NCI-H2107 treated with DMSO at 0.1 percent for 48 hours (cell line): Measurements from ENCODE around the gene MINK1.

ENCODE experiments used
- DNase-seq: peaks from one replicate; lab custom pipeline; 2025; ENCODE audit not compliant: unreplicated experiment; lab: John Stamatoyannopoulos, UW

Gene MINK1

DNA sequence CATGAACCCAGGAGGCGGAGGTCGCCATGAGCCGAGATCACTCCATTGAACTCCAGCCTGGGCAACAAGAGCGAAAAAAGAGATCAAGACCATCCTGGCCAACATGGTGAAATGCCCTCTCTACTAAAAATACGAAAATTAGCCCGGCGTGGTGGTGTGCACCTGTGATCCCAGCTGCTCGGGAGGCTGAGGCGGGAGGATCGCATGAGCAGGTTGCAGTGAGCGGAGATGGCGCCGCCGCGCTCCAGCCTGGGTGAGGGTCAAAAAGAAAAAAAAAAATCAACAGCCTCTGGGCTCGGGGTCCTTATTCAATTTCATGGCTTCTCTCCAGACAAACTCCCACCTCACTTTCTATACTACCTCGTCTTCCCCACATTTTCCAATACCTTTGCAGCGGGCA lies 95.7 kb downstream of the MINK1 start:
- DNase-seq: no peak

DNA sequence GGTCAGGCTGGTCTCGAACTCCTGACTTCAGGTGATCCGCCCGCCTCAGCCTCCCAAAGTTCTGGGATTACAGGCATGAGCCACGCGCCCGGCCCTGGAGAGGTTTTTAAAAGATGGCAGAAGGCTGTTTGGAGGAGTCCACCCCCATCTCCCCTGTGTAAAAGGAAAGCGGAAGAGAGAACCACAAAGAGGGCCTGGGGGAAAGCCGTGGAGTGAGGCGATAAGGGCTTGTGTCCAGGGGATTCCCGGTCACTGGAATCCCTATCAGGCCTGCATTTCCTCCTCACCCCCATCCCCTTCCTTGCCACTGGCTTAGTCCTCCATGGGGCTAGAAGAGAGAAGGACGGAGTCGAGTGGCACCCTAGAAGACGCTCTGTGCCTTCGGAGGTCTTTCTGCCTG lies 98.8 kb downstream of the MINK1 start, which contains the start of gene GP1BA:
TSS of gene GP1BA (plus strand) at position 315 of the 400 bp plus-strand sequence. CDS start 328 bp downstream, outside the sequence.
- DNase-seq: no peak

DNA sequence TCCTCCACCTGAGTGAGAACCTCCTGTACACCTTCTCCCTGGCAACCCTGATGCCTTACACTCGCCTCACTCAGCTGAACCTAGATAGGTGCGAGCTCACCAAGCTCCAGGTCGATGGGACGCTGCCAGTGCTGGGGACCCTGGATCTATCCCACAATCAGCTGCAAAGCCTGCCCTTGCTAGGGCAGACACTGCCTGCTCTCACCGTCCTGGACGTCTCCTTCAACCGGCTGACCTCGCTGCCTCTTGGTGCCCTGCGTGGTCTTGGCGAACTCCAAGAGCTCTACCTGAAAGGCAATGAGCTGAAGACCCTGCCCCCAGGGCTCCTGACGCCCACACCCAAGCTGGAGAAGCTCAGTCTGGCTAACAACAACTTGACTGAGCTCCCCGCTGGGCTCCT lies 99.6 kb downstream of the MINK1 start:
- DNase-seq: no peak

DNA sequence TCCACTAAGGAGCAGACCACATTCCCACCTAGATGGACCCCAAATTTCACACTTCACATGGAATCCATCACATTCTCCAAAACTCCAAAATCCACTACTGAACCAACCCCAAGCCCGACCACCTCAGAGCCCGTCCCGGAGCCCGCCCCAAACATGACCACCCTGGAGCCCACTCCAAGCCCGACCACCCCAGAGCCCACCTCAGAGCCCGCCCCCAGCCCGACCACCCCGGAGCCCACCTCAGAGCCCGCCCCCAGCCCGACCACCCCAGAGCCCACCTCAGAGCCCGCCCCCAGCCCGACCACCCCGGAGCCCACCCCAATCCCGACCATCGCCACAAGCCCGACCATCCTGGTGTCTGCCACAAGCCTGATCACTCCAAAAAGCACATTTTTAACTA lies 100.5 kb downstream of the MINK1 start:
- no peak for DNase-seq

DNA sequence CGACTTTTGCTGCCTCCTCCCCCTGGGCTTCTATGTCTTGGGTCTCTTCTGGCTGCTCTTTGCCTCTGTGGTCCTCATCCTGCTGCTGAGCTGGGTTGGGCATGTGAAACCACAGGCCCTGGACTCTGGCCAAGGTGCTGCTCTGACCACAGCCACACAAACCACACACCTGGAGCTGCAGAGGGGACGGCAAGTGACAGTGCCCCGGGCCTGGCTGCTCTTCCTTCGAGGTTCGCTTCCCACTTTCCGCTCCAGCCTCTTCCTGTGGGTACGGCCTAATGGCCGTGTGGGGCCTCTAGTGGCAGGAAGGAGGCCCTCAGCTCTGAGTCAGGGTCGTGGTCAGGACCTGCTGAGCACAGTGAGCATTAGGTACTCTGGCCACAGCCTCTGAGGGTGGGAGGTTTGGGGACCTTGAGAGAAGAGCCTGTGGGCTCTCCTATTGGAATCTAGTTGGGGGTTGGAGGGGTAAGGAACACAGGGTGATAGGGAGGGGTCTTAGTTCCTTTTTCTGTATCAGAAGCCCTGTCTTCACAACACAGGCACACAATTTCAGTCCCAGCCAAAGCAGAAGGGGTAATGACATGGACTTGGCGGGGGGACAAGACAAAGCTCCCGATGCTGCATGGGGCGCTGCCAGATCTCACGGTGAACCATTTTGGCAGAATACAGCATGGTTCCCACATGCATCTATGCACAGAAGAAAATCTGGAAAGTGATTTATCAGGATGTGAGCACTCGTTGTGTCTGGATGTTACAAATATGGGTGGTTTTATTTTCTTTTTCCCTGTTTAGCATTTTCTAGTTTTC lies 101.2 kb downstream of the MINK1 start:
- DNase-seq: no peak

DNA sequence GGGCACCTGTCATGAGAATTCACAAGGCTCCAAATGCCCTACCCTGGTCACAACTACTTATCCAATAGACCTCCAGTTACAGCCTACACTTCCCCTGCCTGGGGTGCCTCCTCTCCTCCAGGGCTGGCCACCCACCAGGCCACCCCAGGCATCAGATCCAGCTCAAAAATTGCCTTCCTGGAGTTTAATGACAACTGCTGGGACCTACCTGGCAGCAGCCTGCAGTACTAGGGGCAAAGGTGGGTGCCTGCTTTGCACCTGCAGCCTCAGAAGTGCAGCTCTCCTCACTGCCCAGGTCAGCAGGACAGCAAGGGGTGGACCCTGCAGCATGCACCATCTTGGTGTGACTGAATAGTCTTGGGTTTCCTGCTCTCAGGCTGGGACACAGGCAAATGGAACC lies 102.5 kb downstream of the MINK1 start:
- DNase-seq: no peak

DNA sequence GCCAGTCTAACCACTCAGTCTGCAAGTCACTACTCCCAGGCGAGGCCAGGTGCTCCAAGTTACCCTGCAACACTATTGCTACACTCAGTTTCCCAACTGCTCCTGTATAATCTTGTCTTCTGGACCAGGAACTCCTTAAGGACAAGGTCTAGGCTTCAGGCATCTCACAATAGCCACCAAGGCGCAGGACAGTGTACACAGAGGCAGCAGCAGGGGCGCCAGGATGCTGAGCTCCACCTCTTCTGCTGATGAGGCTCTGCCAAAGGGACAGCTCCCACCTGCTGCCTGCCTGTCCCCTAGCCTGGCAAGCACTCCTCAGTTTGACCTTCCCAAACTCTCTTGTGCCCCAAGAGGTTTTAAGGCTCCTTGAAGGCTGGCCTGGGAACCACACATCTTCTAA lies 103.3 kb downstream of the MINK1 start:
- no peak for DNase-seq

DNA sequence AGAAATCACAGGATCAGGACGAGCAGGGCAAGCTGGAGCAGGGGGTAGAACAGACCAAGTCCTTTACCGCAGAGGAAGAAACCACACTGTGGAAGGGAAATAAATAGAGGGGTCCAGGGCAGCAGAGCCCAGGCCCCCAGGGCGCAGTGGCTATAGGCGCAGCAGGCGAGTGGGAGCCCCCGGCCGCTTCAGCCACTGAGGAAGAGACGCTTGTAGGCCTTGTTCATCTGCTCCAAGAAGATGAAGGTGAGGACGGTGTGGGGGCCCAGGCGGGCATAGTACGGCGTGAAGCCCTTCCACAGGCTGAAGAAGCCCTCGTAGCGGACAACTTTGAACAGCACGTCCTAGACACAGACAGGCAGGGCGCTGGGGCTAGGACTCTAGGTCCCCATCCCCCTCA lies 104.4 kb downstream of the MINK1 start:
- no peak for DNase-seq

DNA sequence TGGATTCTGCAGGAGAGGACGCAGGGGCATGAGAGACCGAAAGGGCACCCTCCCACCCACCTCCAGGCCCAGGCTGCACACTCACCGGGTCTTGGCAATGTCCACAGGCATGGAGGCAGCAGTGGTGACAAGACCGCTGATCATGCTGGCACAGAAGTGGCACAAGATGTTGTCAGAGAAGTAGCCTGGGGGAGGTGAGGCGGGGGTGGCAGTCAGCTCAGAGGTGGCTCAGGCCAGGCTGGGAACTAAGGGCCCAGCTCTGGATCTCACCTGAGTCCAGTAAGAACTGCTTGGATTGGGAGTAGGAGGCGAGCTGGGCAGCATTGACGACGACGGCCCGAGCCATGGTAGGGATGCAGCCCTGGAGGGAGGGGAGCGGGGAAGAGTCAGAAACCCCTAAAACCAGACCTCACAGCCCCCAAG lies 104.9 kb downstream of the MINK1 start:
- no peak for DNase-seq

DNA sequence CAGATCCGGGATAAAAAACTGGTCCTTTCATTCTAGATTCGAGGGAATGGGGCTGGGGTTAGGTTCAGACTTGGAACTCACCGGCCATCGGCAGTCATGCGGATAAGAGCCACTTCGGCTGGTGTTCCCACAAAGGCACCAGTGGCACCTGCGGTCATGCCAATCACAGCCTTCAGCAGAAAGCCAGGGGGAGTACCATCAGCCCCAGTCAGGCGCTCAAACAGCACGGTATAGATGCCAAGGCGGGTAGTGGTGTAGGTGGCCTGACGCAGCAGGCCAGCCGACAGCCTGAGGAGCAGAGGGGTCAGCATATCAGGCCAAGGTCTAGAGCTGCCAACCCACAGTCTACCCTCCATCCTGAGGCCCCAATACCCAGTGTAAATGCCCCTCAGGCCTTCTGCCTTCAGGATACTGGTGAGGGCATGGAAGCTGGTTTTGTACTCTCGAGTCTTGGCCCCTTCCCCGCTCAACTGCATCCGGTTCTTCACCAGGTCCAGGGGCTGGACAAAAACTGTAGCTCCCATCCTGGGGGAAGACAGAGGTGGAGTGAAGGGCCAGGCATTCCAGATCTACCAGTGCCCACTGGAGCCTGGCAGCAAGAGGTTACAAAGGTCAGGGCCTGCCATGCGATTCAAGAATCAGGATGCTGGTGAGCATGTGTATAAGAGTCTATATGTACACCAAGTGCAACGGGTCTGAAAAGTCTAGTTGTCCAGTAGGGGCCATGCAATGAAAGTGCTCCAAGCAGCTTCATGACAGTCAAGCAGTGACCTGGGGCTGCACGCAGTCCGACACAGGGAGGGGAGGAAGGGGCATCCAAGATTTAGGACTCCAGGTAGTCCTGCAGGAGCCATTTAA lies 105.8 kb downstream of the MINK1 start:
- no peak for DNase-seq

DNA sequence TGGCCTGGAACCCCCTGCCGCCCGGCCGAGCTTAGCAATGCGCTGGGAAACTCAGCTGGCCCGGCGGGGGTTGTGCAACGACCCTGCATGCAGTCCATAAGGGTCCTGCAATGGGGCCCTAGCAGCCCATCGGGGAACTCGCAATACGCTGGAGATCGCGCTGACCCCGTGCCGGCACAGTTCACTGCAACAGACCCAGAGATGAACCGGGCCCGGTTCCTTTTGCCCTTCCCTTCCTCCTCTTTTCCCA lies 106.3 kb downstream of the MINK1 start:
- no peak for DNase-seq

DNA sequence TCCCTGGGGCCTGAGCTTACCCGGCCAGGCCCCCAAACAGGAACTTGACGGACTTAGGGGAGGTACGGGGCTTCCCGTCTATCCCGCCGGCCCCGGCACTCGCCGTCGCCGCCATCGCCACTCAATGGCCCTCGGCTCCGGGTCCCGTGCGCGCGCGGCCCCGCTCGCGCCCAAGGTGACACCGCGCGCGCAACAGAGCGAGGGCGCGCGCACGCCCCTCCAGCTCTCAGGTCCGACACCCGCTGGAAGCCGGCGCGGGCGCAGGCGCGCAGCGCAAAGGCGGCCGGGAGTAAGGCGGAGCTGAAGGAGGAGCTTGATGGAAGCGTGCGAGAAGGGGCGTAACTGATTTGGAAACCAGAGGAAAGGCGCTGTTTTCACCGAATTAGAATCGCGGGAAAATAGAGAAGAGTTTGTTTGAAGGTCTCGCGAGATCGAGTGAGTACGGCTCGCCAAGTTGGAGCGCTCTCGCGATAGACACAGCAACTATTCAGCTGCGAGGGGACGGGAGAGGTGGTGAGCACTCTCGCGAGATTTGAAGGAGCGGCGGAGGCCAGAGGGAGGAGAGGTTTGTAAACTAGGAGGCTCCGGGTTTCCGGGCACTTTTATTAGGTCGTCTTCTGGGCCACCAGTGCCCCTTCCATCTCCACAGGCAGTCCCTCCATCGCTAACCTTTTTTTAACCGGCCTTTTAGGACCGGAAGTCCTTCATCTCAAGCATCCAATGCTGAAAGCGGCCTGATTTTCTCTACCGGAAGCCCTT lies 106.8 kb downstream of the MINK1 start, which contains the start of the genes RNF167 and SLC25A11:
TSS of gene RNF167 (plus strand) at position 473 of the 759 bp plus-strand sequence. CDS start 642 bp downstream, outside the sequence.
TSS of gene SLC25A11 (minus strand) at position 251 of the 759 bp plus-strand sequence. CDS start at position 115, 136 bp downstream.
- DNase-seq: peak; percentile 82

DNA sequence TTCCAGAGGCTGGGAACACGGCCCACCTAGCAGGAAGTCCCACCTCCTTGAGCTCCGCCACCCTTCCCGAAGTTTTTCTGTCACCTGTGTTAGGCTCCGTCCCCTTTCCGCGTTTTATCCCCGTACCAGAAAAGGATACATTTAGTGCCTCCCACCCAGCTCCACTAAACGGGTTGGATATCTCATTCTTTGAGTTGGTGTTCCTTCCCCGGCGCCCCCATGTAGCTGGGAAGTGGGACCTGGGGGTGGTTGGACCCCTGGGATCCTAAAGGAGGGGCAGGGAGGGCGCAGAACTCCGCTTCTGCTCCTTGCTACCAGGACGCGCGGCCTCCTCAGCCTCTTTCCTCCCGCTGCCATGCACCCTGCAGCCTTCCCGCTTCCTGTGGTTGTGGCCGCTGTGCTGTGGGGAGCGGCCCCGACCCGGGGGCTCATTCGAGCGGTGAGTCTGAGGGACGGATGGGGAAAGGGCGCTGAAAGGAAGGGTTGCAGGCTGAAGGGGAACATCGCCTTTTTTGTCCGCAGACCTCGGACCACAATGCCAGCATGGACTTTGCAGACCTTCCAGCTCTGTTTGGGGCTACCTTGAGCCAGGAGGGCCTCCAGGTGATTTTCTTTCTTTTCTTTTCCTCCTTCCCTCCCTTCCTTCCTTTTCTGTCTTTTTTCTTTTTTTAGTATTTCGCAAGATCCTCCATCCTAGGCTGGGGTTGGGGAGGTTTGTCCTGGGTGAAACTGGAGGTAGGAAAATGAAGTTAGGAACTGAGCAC lies 107.6 kb downstream of the MINK1 start:
- DNase-seq: no peak

DNA sequence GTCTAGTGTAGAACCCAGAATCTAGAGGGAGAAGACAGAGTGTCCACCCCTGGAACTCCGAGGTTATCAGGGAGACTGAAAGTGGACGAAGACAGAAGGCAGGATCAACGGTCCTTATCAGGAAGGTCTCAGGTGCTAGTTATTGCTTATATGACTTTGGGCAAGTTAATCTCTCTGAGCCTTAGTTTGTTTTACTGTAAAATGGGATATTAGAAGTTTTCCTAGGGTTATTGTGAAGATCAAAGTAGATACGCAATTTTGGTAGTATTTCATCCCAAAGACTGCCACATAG lies 108.1 kb downstream of the MINK1 start:
- no peak for DNase-seq

DNA sequence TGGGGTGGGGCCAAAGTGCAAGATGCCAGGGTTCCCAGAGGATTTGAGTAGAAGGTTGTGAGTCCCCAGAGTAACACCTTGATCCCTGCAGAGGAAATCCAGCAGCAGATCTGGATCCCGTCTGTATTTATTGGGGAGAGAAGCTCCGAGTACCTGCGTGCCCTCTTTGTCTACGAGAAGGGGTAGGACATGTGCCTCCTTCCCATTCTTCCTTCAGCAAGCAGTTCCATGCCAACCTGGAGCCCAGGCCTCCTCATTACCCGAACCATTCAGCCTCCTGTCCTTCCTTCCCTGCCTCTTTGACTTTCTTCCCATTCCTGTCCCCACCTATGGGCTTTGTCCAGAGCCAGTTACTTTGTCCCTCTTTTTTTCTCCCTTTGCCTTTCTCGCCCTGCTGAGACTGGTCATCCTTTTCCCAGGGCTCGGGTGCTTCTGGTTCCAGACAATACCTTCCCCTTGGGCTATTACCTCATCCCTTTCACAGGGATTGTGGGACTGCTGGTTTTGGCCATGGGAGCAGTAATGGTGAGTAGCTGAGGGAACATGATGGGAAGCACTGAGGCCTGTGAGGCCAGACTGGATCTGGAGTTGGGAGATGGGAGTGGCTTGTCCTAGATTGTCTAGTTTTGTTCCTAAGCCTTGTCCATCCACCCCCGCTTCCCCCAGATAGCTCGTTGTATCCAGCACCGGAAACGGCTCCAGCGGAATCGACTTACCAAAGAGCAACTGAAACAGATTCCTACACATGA lies 109.8 kb downstream of the MINK1 start:
- no peak for DNase-seq

DNA sequence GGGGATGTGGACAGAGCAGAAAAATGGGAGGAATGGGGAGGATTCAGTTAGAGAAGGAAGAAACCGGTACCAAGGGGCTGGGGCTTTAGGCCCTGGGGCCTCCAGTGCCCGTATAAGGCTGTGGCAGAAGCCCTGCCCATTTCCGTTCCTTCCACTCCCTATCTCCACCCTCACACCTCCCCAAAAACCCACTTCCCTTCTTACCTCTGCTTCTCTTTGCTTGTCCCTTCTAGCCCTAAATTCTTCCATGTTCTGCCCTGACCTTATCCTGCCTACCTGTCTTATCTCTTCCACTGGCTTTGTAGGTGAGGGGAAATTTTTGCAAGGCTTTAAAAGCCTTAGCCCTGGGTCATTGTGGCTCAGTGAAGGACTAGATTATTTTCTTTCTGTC lies 111.0 kb downstream of the MINK1 start:
- no peak for DNase-seq

DNA sequence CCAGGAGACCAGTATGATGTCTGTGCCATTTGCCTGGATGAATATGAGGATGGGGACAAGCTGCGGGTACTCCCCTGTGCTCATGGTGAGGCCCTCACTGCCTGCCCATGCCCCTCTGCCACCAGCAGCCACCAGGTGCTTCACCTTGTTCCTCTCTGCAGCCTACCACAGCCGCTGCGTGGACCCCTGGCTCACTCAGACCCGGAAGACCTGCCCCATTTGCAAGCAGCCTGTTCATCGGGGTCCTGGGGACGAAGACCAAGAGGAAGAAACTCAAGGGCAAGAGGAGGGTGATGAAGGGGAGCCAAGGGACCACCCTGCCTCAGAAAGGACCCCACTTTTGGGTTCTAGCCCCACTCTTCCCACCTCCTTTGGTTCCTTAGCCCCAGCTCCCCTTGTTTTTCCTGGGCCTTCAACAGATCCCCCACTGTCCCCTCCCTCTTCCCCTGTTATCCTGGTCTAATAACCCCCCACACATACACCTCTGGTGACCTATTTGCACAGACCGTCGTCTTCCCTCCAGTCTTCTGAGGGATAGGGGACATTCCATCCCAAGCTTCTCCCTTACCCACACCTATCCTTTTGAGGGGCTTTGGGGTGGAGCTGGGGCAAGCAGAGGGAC lies 111.5 kb downstream of the MINK1 start:
- no peak for DNase-seq

DNA sequence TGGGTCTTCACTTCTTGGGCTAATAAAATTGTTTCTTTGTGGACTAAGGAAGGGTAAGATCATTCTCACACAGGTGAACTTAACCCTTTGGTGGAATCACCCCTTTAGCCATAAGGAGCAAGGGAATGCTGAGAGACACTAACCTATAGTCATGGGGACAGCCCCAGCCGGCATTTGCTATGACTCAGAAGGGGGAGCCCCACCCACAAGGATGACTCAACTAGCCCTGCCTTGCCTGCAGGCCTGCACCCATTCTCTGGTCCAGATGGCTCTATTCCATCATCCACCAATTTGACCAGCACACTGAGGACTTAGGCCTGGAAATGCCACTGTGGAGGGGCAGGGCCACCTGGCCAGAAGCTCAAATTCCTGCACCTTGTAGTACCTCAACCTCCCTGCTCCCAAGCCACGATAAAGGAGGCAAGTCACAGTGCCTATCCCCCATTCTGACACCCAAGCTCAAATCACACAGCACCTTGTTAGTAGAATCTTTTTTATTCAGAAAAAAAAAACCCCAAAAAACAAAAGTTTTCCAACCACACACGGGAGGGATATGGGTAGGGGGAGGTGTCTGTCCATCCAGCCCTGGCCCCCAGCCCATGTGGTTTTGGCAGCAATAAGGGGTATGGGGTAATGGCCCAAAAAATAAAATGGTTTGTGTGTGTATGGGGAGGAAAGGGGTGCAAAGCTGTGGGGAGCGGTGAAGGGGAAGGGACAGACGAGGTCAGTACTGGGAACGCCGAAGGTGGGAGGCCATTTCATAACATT lies 112.2 kb downstream of the MINK1 start:
- no peak for DNase-seq

DNA sequence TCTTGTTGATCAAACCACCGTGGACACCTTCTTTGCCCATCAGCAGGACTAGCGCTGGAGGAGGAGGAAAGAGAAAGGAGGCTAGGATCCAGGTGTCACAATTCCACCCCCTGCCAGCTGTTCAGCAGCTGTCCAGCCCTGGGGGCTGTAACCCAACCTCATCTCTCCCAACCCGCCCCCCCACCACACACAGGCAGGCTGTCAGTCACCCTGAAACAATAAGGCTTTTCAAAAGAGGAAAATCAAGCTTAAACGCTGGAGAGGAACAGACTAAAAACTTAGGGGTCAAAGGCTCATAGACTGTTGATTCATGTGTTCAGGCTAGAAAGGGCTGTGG lies 112.8 kb downstream of the MINK1 start:
- DNase-seq: no peak
